Measurements from ENCODE around the gene PDZK1IP1. TPM values are rescaled to one million over a fixed set of nuclear protein-coding genes. Genes with fewer than 3 reads are reported as not detected.

Gene PDZK1IP1
- total RNA-seq, 1 experiment from 2014 or later: not detected

- TF ChIP-seq REST (IDR thresholded peaks at IDR 0.05; ENCODE audit: low read depth): no peak
Measured at GRCh38 chr1:47219590-47220220, 29.9 kb upstream of the PDZK1IP1 start (continued).

- POLR2A ChIA-PET: no interaction called here
- Histone ChIP-seq H3K27me3 (ENCODE audit: insufficient read depth, low read length) (peaks cover 10% of the 10 kb centered on the region), H3K4me1 (ENCODE audit: control insufficient read depth in 1 of 2, insufficient read depth in 2 of 2, low read length in 2 of 2) (no peaks in the 10 kb centered on the region), H3K27ac (ENCODE audit: low read depth, low read length) (no peak overlapping the region), H3K79me2 (ENCODE audit: insufficient read depth, low read length) (no peaks in the 10 kb centered on the region), H3K9me2 (ENCODE audit: insufficient read depth) (no peaks in the 10 kb centered on the region), H2AFZ (ENCODE audit: low read depth, low read length, poor library complexity, severe bottlenecking) (no peak overlapping the region), H4K20me1 (ENCODE audit: insufficient read depth) (no peaks in the 10 kb centered on the region), H3K4me2 (ENCODE audit: low read length) (no peak overlapping the region), H3K9ac (ENCODE audit: low read length) (no peak overlapping the region), H3K9me3 (ENCODE audit: control insufficient read depth in 1 of 2, insufficient read depth in 1 of 2, low read depth in 1 of 2, low read length in 2 of 2) (no peaks in the 10 kb centered on the region), H3K36me3 (ENCODE audit: control insufficient read depth in 1 of 2, insufficient read depth in 2 of 2, low read length in 2 of 2) (no peaks in the 10 kb centered on the region), H3K4me3 (replicated peaks in 1 of 2; ENCODE audit: low read depth in 1 of 2, low read length in 2 of 2) (no peak overlapping the region)
- RAD21 ChIA-PET (ENCODE audit: low non-redundant PET in 1 of 2, low total read pairs in 2 of 2, uncharacterized antibody in 2 of 2, unreplicated experiment in 2 of 2): no interaction called here
- TF ChIP-seq EZH2phosphoT487 (IDR thresholded peaks at IDR 0.05; ENCODE audit: borderline replicate concordance) (no peak), SP1 (IDR thresholded peaks at IDR 0.05; ENCODE audit: low read depth) (no peak), YY1 (IDR thresholded peaks at IDR 0.05; ENCODE audit: extremely low read depth, insufficient replicate concordance, low read depth, low read length) (no peak), ELF1 (IDR thresholded peaks at IDR 0.05; ENCODE audit: borderline replicate concordance, low read depth) (no peak), CTCF (IDR thresholded peaks at IDR 0.05 in 2 of 3, conservative IDR thresholded peaks at IDR 0.05 in 1 of 3; ENCODE audit: borderline replicate concordance in 1 of 3, insufficient read depth in 1 of 3, low read depth in 2 of 3, low read length in 2 of 3) (no peak), POLR2AphosphoS5 (IDR thresholded peaks at IDR 0.05; ENCODE audit: low read depth, low read length) (no peak), ZBTB33 (IDR thresholded peaks at IDR 0.05; ENCODE audit: extremely low read depth, insufficient replicate concordance, low read length) (no peak), EZH2 (IDR thresholded peaks at IDR 0.05) (no peak)
- ATAC-seq (no peak), DNase-seq (ENCODE audit: low read depth, low spot score) (no peak)
- CTCF ChIA-PET: no interaction called here
- intact Hi-C loops (cut with micrococcal nuclease): no loop called here
- BruUV-seq (replicated peaks): no TSS peak
Measured at GRCh38 chr1:47219001-47219400, 29.2 kb upstream of the PDZK1IP1 start.

All from HCT116 (cell line).